HK-2 (cell line): Measurements from ENCODE around the gene SCP2.

Experiments used
- DNase-seq: peaks from one replicate; pipeline ENCODE4 v3.0.0-alpha.2; 2018; ENCODE audit not compliant: unreplicated experiment

The SCP2 gene

GRCh38 chr1:52927212-52928014 lies at the start of gene SCP2:
TSS of gene SCP2 (plus strand) at chr1:52927276. CDS start at chr1:52927397, 121 bp downstream.
- DNase-seq: peak; percentile 79

- no peak for DNase-seq
Observed at GRCh38 chr1:52877554-52877953, 49.5 kb upstream of the SCP2 start.

- DNase-seq: no peak
Observed at GRCh38 chr1:52880206-52880605, 46.9 kb upstream of the SCP2 start.

GRCh38 chr1:52887483-52887882 lies 39.6 kb upstream of the SCP2 start:
- DNase-seq: no peak

- DNase-seq: no peak
Observed at GRCh38 chr1:52892424-52893215, 34.5 kb upstream of the SCP2 start.

GRCh38 chr1:52899445-52899894 lies 27.6 kb upstream of the SCP2 start:
- no peak for DNase-seq

- no peak for DNase-seq
Observed at GRCh38 chr1:52900402-52900801, 26.7 kb upstream of the SCP2 start.

- DNase-seq: no peak
Observed at GRCh38 chr1:52901384-52901783, 25.7 kb upstream of the SCP2 start.

GRCh38 chr1:52904208-52904926 lies 22.7 kb upstream of the SCP2 start:
- DNase-seq: no peak

- peak; percentile 46 for DNase-seq
Observed at GRCh38 chr1:52904927-52905698, 22.0 kb upstream of the SCP2 start.

- DNase-seq: no peak
Observed at GRCh38 chr1:52906135-52906603, 20.9 kb upstream of the SCP2 start.

GRCh38 chr1:52907068-52907811 lies 19.8 kb upstream of the SCP2 start:
- no peak for DNase-seq

GRCh38 chr1:52907812-52908153 lies 19.3 kb upstream of the SCP2 start:
- DNase-seq: no peak

- DNase-seq: no peak
Observed at GRCh38 chr1:52911541-52911940, 15.5 kb upstream of the SCP2 start.

GRCh38 chr1:52913014-52913413 lies 14.1 kb upstream of the SCP2 start:
- no peak for DNase-seq

- DNase-seq: no peak
Observed at GRCh38 chr1:52913537-52913936, 13.5 kb upstream of the SCP2 start.

GRCh38 chr1:52914463-52914862 lies 12.6 kb upstream of the SCP2 start:
- no peak for DNase-seq

- no peak for DNase-seq
Observed at GRCh38 chr1:52915211-52915854, 11.7 kb upstream of the SCP2 start.

GRCh38 chr1:52915855-52916220 lies 11.2 kb upstream of the SCP2 start:
- no peak for DNase-seq

GRCh38 chr1:52916241-52916975 lies 10.7 kb upstream of the SCP2 start:
- no peak for DNase-seq
